GM12878 (cell line): ENCODE measurements around the gene CNGA1.

Experiments used
- BHLHE40 ChIP-seq, 2 experiments: fragments of 450-650 bp in 1 of 2; IDR thresholded peaks; 2 replicates each; pipeline ENCODE4 v1.6.1; 2011 to 2017; ENCODE audit warnings: low read depth in 2 of 2, borderline replicate concordance in 1 of 2, improper control_type of control experiment in 1 of 2, low read length in 1 of 2, mild to moderate bottlenecking in 1 of 2
- NR2C1 ChIP-seq: fragments of 450-650 bp; IDR thresholded peaks from 2 replicates; pipeline ENCODE4 v1.6.1; 2017; ENCODE audit warnings: antibody characterized with exemption, mild to moderate bottlenecking, moderate library complexity
- POLR2A ChIP-seq: IDR thresholded peaks from 2 replicates; pipeline ENCODE4 v1.6.1; 2011; ENCODE audit warnings: low read depth, mild to moderate bottlenecking, low read length
- POLR2AphosphoS5 ChIP-seq: IDR thresholded peaks from 2 replicates; pipeline ENCODE4 v1.6.1; 2011; ENCODE audit warnings: mild to moderate bottlenecking, low read length, inconsistent platforms
- SP1 ChIP-seq: IDR thresholded peaks from one replicate; pipeline ENCODE4 v1.6.1; 2011; ENCODE audit warnings: low read depth, low read length
- TF ChIP-seq, protein P1 (sequence below): fragments of 150-350 bp; IDR thresholded peaks from 2 replicates; pipeline ENCODE4 v1.6.1; 2016; ENCODE audit warnings: low read depth, low read length
- TF ChIP-seq, protein P2 (sequence below): IDR thresholded peaks from 2 replicates; pipeline ENCODE4 v1.6.1; 2011; ENCODE audit warnings: low read depth, low read length, improper control_type of control experiment, borderline replicate concordance

DNA sequence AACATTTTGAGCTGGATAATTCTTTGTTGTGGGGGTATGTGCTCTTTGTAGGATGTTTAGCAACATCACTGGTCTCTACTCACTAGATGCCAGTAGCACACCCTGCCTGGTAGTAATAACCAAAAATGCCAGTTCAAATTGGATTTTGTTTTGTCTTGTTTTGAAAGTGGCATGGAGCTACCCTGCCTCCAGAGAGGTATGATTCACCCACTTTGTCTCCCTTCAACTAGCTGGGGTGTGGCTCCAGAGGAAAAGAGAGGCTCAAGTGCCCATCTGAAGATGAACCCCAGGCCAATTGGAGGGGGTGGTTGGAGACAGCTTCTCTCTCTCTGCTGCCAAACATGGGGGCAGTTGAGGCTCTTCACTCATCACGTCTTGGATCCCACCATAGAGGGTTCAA lies 34.6 kb upstream of the CNGA1 start:
- TF ChIP-seq, protein P1, sequence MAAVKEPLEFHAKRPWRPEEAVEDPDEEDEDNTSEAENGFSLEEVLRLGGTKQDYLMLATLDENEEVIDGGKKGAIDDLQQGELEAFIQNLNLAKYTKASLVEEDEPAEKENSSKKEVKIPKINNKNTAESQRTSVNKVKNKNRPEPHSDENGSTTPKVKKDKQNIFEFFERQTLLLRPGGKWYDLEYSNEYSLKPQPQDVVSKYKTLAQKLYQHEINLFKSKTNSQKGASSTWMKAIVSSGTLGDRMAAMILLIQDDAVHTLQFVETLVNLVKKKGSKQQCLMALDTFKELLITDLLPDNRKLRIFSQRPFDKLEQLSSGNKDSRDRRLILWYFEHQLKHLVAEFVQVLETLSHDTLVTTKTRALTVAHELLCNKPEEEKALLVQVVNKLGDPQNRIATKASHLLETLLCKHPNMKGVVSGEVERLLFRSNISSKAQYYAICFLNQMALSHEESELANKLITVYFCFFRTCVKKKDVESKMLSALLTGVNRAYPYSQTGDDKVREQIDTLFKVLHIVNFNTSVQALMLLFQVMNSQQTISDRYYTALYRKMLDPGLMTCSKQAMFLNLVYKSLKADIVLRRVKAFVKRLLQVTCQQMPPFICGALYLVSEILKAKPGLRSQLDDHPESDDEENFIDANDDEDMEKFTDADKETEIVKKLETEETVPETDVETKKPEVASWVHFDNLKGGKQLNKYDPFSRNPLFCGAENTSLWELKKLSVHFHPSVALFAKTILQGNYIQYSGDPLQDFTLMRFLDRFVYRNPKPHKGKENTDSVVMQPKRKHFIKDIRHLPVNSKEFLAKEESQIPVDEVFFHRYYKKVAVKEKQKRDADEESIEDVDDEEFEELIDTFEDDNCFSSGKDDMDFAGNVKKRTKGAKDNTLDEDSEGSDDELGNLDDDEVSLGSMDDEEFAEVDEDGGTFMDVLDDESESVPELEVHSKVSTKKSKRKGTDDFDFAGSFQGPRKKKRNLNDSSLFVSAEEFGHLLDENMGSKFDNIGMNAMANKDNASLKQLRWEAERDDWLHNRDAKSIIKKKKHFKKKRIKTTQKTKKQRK: no peak
- no peak for TF ChIP-seq POLR2AphosphoS5
- no peak for TF ChIP-seq BHLHE40 (IDR thresholded peaks at IDR 0.05; ENCODE audit: borderline replicate concordance in 1 of 2, low read depth in 2 of 2, low read length in 1 of 2)
- no peak for TF ChIP-seq SP1
- no peak for TF ChIP-seq NR2C1
- TF ChIP-seq, protein P2, sequence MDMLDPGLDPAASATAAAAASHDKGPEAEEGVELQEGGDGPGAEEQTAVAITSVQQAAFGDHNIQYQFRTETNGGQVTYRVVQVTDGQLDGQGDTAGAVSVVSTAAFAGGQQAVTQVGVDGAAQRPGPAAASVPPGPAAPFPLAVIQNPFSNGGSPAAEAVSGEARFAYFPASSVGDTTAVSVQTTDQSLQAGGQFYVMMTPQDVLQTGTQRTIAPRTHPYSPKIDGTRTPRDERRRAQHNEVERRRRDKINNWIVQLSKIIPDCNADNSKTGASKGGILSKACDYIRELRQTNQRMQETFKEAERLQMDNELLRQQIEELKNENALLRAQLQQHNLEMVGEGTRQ: no peak
- no peak for TF ChIP-seq POLR2A
